OCI-LY7 (cell line): ENCODE measurements around the gene ABCC5.

Source experiments
- EZH2phosphoT487 ChIP-seq: fragments of 200-600 bp; sonication (generic); IDR thresholded peaks from 2 replicates; pipeline ENCODE4 v1.6.1; 2018; ENCODE audit warnings: low read depth, borderline replicate concordance, mild to moderate bottlenecking, mixed run types, antibody characterized with exemption, low read length, moderate library complexity, mixed read lengths
- TF ChIP-seq, protein P1 (sequence below): fragments of 200-600 bp; sonication (generic); conservative IDR thresholded peaks from 2 replicates; pipeline ENCODE4 v1.5.1; 2014; ENCODE audit warnings: mild to moderate bottlenecking, antibody characterized with exemption, low read length, moderate library complexity, mixed read lengths

DNA sequence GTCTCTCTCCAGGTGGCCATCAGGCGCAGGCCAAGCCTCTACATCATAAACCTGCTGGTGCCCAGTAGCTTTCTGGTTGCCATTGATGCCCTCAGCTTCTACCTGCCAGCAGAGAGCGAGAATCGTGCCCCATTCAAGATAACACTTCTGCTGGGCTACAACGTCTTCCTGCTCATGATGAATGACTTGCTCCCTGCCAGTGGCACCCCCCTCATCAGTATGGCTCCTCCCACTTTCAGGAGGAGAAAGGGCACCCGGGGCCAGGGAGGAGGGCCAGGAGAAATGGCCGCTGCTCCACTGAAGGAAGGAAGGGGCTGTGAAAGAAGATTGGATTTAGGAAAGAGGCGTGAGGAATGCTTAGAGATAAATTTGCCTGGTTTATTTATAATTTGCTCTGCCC is 41.7 kb upstream of the ABCC5 start:
- TF ChIP-seq, protein P1, sequence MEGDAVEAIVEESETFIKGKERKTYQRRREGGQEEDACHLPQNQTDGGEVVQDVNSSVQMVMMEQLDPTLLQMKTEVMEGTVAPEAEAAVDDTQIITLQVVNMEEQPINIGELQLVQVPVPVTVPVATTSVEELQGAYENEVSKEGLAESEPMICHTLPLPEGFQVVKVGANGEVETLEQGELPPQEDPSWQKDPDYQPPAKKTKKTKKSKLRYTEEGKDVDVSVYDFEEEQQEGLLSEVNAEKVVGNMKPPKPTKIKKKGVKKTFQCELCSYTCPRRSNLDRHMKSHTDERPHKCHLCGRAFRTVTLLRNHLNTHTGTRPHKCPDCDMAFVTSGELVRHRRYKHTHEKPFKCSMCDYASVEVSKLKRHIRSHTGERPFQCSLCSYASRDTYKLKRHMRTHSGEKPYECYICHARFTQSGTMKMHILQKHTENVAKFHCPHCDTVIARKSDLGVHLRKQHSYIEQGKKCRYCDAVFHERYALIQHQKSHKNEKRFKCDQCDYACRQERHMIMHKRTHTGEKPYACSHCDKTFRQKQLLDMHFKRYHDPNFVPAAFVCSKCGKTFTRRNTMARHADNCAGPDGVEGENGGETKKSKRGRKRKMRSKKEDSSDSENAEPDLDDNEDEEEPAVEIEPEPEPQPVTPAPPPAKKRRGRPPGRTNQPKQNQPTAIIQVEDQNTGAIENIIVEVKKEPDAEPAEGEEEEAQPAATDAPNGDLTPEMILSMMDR = no peak
- no peak for TF ChIP-seq EZH2phosphoT487
